Measurements from ENCODE around the gene GPHN.
A peak's percentile ranks its signal among the peaks of the same experiment; 100 is the strongest.

Gene GPHN

DNA sequence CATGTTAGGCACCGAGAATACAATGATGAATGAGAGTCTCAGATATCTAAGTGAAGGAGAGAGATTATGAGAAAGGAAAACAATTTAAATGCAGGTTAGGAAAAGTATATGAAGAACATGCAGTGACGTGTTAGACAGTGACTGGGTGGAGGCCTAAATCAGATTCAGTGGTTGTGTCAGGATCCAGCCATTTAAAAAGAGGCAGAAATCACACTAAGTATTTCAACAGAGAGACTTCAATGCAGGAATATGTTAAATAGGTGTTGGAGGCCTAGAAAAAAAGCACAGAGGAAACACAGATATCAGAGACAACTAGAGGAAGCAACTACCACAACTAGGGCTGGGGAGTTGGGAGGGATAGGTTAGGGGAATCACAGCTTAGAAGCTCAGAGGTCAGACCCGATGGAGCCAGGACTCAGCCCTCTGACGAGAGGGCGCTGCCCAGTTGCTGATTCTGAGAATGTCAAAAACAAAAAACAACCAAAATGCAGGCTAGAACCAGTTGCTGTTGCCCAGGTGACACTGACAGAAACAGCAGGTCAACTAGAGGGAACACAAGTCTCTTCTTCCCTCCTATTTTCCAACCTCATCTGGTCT lies 678.3 kb downstream of the GPHN start:
- no peak overlapping the region for H3K4me3 ChIP-seq (ENCODE audit: control insufficient read depth, low read depth, low read length)
- no peak for DNase-seq (ENCODE audit: low read depth)
- TF ChIP-seq CTCF (conservative IDR thresholded peaks at IDR 0.05; ENCODE audit: control insufficient read depth, insufficient read depth, low read depth, low read length), result no peak

GRCh38 chr14:67186789-67187584 lies 679.0 kb downstream of the GPHN start:
- peak; percentile 83 for DNase-seq (ENCODE audit: low read depth)
- no peak for TF ChIP-seq CTCF (conservative IDR thresholded peaks at IDR 0.05; ENCODE audit: control insufficient read depth, insufficient read depth, low read depth, low read length)
- H3K4me3 ChIP-seq (ENCODE audit: control insufficient read depth, low read depth, low read length), result no peak overlapping the region

- peak; percentile 47 for DNase-seq (ENCODE audit: low read depth)
- H3K4me3 ChIP-seq (ENCODE audit: control insufficient read depth, low read depth, low read length), result no peak overlapping the region
- TF ChIP-seq CTCF (conservative IDR thresholded peaks at IDR 0.05; ENCODE audit: control insufficient read depth, insufficient read depth, low read depth, low read length), result no peak
These were observed 679.9 kb downstream of the GPHN start for GRCh38 chr14:67187826-67188225.

DNA sequence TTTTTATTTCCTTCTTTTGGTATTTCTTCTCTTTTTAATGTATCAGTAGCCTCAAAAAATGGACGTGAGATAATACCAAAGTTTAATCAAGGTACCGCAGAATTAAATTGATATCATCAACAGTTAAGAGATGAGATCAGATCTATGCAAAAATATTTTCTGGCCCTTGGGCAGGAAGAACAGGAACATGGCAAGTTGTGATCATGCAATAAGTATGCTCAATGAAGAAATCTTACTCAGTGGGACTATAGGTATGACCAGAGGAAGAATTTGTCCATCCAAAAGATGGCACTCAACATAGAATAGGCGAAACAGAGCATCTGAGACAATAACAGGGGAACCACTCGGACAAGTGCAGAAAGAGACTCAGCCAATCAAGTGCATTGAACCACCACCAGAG lies 680.4 kb downstream of the GPHN start:
- no peak for TF ChIP-seq CTCF (conservative IDR thresholded peaks at IDR 0.05; ENCODE audit: control insufficient read depth, insufficient read depth, low read depth, low read length)
- no peak for DNase-seq (ENCODE audit: low read depth)

DNA sequence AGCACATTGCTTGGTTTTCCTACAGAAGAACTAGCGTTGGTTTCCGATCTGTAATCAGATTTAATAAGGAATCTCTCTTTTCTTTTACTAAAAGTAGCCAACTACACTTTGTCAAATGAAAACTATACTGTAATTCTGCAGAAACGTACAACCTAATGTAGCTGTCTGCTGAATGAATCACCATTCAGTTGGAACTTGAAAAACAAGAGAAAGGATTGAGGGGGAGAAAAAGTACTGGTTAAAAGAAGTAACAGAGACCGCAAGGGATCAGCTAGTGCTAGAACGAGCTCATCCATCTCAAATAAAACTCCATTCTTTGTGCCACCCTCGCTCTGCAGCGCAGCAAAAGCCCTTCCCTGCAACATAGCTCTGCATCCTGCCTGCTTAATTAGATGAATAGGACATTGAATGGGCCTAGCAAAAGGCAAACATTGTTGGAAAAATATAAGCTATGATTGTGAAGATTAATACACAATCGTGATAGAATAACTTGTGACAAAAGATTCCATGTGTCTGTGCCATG lies 683.9 kb downstream of the GPHN start:
- no peak overlapping the region for H3K4me3 ChIP-seq (ENCODE audit: control insufficient read depth, low read depth, low read length)
- peak; percentile 2 for DNase-seq (ENCODE audit: low read depth)
- no peak for TF ChIP-seq CTCF (conservative IDR thresholded peaks at IDR 0.05; ENCODE audit: control insufficient read depth, insufficient read depth, low read depth, low read length)

More for the DNA sequence above, 680.4 kb downstream of the GPHN start:
- no peak overlapping the region for H3K4me3 ChIP-seq (ENCODE audit: control insufficient read depth, low read depth, low read length)

DNA sequence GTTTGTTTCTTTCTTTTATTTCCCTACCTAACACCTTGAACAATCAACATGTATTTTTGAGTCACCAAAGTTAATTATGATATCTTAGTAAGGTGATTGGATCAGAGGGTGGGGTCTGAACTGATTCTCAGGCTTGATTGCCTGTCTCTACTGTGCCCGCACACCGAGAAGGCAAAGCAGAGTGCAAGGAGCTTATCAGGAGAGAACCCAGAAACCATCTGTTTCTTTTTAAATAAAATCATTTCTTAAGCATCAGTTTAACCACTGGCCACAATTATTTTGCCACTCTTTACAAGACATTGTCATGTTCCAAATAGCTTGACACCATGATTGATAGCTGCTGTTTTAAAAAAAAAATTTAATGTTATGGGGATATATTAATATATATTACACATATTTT lies 684.4 kb downstream of the GPHN start:
- no peak for TF ChIP-seq CTCF (conservative IDR thresholded peaks at IDR 0.05; ENCODE audit: control insufficient read depth, insufficient read depth, low read depth, low read length)
- no peak overlapping the region for H3K4me3 ChIP-seq (ENCODE audit: control insufficient read depth, low read depth, low read length)
- no peak for DNase-seq (ENCODE audit: low read depth)
